ENCODE data around the gene SLC6A3.

SLC6A3 gene

GRCh38 chr5:1449081-1449630 lies 3.9 kb upstream of the SLC6A3 start:
- no peak overlapping the region for H3K9ac ChIP-seq (ENCODE audit: low read depth in 1 of 2, low read length in 2 of 2)
- no peak overlapping the region for H3K4me3 ChIP-seq (ENCODE audit: low read depth in 1 of 2, low read length in 2 of 2)
- H3K27ac ChIP-seq (ENCODE audit: low read depth, low read length): no peak overlapping the region
- H3K36me3 ChIP-seq (ENCODE audit: control insufficient read depth in 1 of 2, insufficient read depth in 2 of 2, low read length in 2 of 2): no peaks in the 10 kb centered on the region
- H3K4me1 ChIP-seq (ENCODE audit: control insufficient read depth in 1 of 2, insufficient read depth in 2 of 2, low read length in 2 of 2): peaks cover 6 to 15% of the 10 kb centered on the region in 2 donors
- H3K9me3 ChIP-seq (ENCODE audit: control insufficient read depth in 1 of 2, low read length in 2 of 2): peaks cover 3 to 7% of the 10 kb centered on the region in 2 donors
- H3K27me3 ChIP-seq (ENCODE audit: control insufficient read depth in 1 of 2, insufficient read depth in 2 of 2, low read length in 2 of 2): peaks cover 4 to 7% of the 10 kb centered on the region in 2 donors

GRCh38 chr5:1448511-1449011 lies 3.3 kb upstream of the SLC6A3 start:
- peaks cover 0 to 1% of the 10 kb centered on the region in 2 donors for H3K9me3 ChIP-seq (ENCODE audit: control insufficient read depth in 1 of 2, low read length in 2 of 2)
- H3K4me3 ChIP-seq (ENCODE audit: low read depth in 1 of 2, low read length in 2 of 2): no peak overlapping the region
- no peaks in the 10 kb centered on the region for H3K36me3 ChIP-seq (ENCODE audit: control insufficient read depth in 1 of 2, insufficient read depth in 2 of 2, low read length in 2 of 2)
- peaks cover 6 to 15% of the 10 kb centered on the region in 2 donors for H3K4me1 ChIP-seq (ENCODE audit: control insufficient read depth in 1 of 2, insufficient read depth in 2 of 2, low read length in 2 of 2)
- H3K27me3 ChIP-seq (ENCODE audit: control insufficient read depth in 1 of 2, insufficient read depth in 2 of 2, low read length in 2 of 2): peaks cover 10 to 12% of the 10 kb centered on the region in 2 donors
- no peak overlapping the region for H3K9ac ChIP-seq (ENCODE audit: low read depth in 1 of 2, low read length in 2 of 2)
- no peak overlapping the region for H3K27ac ChIP-seq (ENCODE audit: low read depth, low read length)

- no peaks in the 10 kb centered on the region for H3K36me3 ChIP-seq (ENCODE audit: control insufficient read depth in 1 of 2, insufficient read depth in 2 of 2, low read length in 2 of 2)
- peaks cover 6 to 15% of the 10 kb centered on the region in 2 donors for H3K4me1 ChIP-seq (ENCODE audit: control insufficient read depth in 1 of 2, insufficient read depth in 2 of 2, low read length in 2 of 2)
- H3K9ac ChIP-seq (ENCODE audit: low read depth in 1 of 2, low read length in 2 of 2): no peak overlapping the region
- H3K27me3 ChIP-seq (ENCODE audit: control insufficient read depth in 1 of 2, insufficient read depth in 2 of 2, low read length in 2 of 2): peaks cover 17 to 19% of the 10 kb centered on the region in 2 donors
- no peak overlapping the region for H3K27ac ChIP-seq (ENCODE audit: low read depth, low read length)
- H3K4me3 ChIP-seq (ENCODE audit: low read depth in 1 of 2, low read length in 2 of 2): peak overlapping the region in 1 of 2 donors; percentile 8
- no peaks in the 10 kb centered on the region for H3K9me3 ChIP-seq (ENCODE audit: control insufficient read depth in 1 of 2, low read length in 2 of 2)
Observed at GRCh38 chr5:1447671-1448361, 2.6 kb upstream of the SLC6A3 start.

- Histone ChIP-seq H3K4me3 (ENCODE audit: low read depth in 1 of 2, low read length in 2 of 2) (no peak overlapping the region), H3K9me3 (ENCODE audit: control insufficient read depth in 1 of 2, low read length in 2 of 2) (no peaks in the 10 kb centered on the region), H3K27me3 (ENCODE audit: control insufficient read depth in 1 of 2, insufficient read depth in 2 of 2, low read length in 2 of 2) (peaks cover 19 to 21% of the 10 kb centered on the region in 2 donors)
Observed at GRCh38 chr5:1446602-1447343, 1.5 kb upstream of the SLC6A3 start.

GRCh38 chr5:1445689-1446601 lies 705 bp upstream of the SLC6A3 start:
- Histone ChIP-seq H3K27me3 (ENCODE audit: control insufficient read depth in 1 of 2, insufficient read depth in 2 of 2, low read length in 2 of 2) (peaks cover 19 to 24% of the 10 kb centered on the region in 2 donors), H3K27ac (ENCODE audit: low read depth, low read length) (no peak overlapping the region), H3K9ac (ENCODE audit: low read depth in 1 of 2, low read length in 2 of 2) (no peak overlapping the region), H3K4me3 (ENCODE audit: low read depth in 1 of 2, low read length in 2 of 2) (no peak overlapping the region), H3K9me3 (ENCODE audit: control insufficient read depth in 1 of 2, low read length in 2 of 2) (no peaks in the 10 kb centered on the region), H3K36me3 (ENCODE audit: control insufficient read depth in 1 of 2, insufficient read depth in 2 of 2, low read length in 2 of 2) (no peaks in the 10 kb centered on the region), H3K4me1 (ENCODE audit: control insufficient read depth in 1 of 2, insufficient read depth in 2 of 2, low read length in 2 of 2) (peaks cover 6 to 15% of the 10 kb centered on the region in 2 donors)

More at GRCh38 chr5:1446602-1447343, 1.5 kb upstream of the SLC6A3 start:
- no peaks in the 10 kb centered on the region for H3K36me3 ChIP-seq (ENCODE audit: control insufficient read depth in 1 of 2, insufficient read depth in 2 of 2, low read length in 2 of 2)
- H3K9ac ChIP-seq (ENCODE audit: low read depth in 1 of 2, low read length in 2 of 2): no peak overlapping the region
- no peak overlapping the region for H3K27ac ChIP-seq (ENCODE audit: low read depth, low read length)
- peaks cover 6 to 15% of the 10 kb centered on the region in 2 donors for H3K4me1 ChIP-seq (ENCODE audit: control insufficient read depth in 1 of 2, insufficient read depth in 2 of 2, low read length in 2 of 2)

- Histone ChIP-seq H3K36me3 (ENCODE audit: control insufficient read depth in 1 of 2, insufficient read depth in 2 of 2, low read length in 2 of 2) (no peaks in the 10 kb centered on the region), H3K27me3 (ENCODE audit: control insufficient read depth in 1 of 2, insufficient read depth in 2 of 2, low read length in 2 of 2) (peaks cover 22 to 24% of the 10 kb centered on the region in 2 donors), H3K9me3 (ENCODE audit: control insufficient read depth in 1 of 2, low read length in 2 of 2) (no peaks in the 10 kb centered on the region), H3K27ac (ENCODE audit: low read depth, low read length) (no peak overlapping the region), H3K9ac (ENCODE audit: low read depth in 1 of 2, low read length in 2 of 2) (no peak overlapping the region), H3K4me3 (ENCODE audit: low read depth in 1 of 2, low read length in 2 of 2) (no peak overlapping the region), H3K4me1 (ENCODE audit: control insufficient read depth in 1 of 2, insufficient read depth in 2 of 2, low read length in 2 of 2) (peaks cover 6 to 15% of the 10 kb centered on the region in 2 donors)
Observed at GRCh38 chr5:1444361-1445189, 665 bp downstream of the SLC6A3 start.

- H3K27me3 ChIP-seq (ENCODE audit: control insufficient read depth in 1 of 2, insufficient read depth in 2 of 2, low read length in 2 of 2): peaks cover 22 to 24% of the 10 kb centered on the region in 2 donors
- H3K4me3 ChIP-seq (ENCODE audit: low read depth in 1 of 2, low read length in 2 of 2): no peak overlapping the region
- peaks cover 6 to 15% of the 10 kb centered on the region in 2 donors for H3K4me1 ChIP-seq (ENCODE audit: control insufficient read depth in 1 of 2, insufficient read depth in 2 of 2, low read length in 2 of 2)
- no peaks in the 10 kb centered on the region for H3K9me3 ChIP-seq (ENCODE audit: control insufficient read depth in 1 of 2, low read length in 2 of 2)
- H3K36me3 ChIP-seq (ENCODE audit: control insufficient read depth in 1 of 2, insufficient read depth in 2 of 2, low read length in 2 of 2): no peaks in the 10 kb centered on the region
- H3K9ac ChIP-seq (ENCODE audit: low read depth in 1 of 2, low read length in 2 of 2): no peak overlapping the region
- no peak overlapping the region for H3K27ac ChIP-seq (ENCODE audit: low read depth, low read length)
Observed at GRCh38 chr5:1443991-1444360, 1.3 kb downstream of the SLC6A3 start.

GRCh38 chr5:1443171-1443570 lies 2.1 kb downstream of the SLC6A3 start:
- Histone ChIP-seq H3K27me3 (ENCODE audit: control insufficient read depth in 1 of 2, insufficient read depth in 2 of 2, low read length in 2 of 2) (peaks cover 22 to 24% of the 10 kb centered on the region in 2 donors), H3K27ac (ENCODE audit: low read depth, low read length) (no peak overlapping the region), H3K4me1 (ENCODE audit: control insufficient read depth in 1 of 2, insufficient read depth in 2 of 2, low read length in 2 of 2) (peaks cover 6 to 15% of the 10 kb centered on the region in 2 donors), H3K36me3 (ENCODE audit: control insufficient read depth in 1 of 2, insufficient read depth in 2 of 2, low read length in 2 of 2) (no peaks in the 10 kb centered on the region), H3K9me3 (ENCODE audit: control insufficient read depth in 1 of 2, low read length in 2 of 2) (no peaks in the 10 kb centered on the region), H3K4me3 (ENCODE audit: low read depth in 1 of 2, low read length in 2 of 2) (no peak overlapping the region), H3K9ac (ENCODE audit: low read depth in 1 of 2, low read length in 2 of 2) (no peak overlapping the region)
